ENCODE results near the gene PPP1R36.
A peak's percentile ranks its signal among the peaks of the same experiment; 100 is the strongest.

PPP1R36 gene

GRCh38 chr14:64522591-64523355, 27.0 kb upstream of the PPP1R36 start:
- no peak for DNase-seq (ENCODE audit: low read depth)
- no peaks in the 10 kb centered on the region for H3K27me3 ChIP-seq (replicated peaks; ENCODE audit: control insufficient read depth, insufficient read depth, low read length)
- H3K4me1 ChIP-seq (ENCODE audit: control insufficient read depth, insufficient read depth, low read length), result peaks cover 2% of the 10 kb centered on the region
- H3K9me3 ChIP-seq (ENCODE audit: control insufficient read depth, low read length), result no peaks in the 10 kb centered on the region
- H3K36me3 ChIP-seq (ENCODE audit: control insufficient read depth, insufficient read depth, low read length, severe bottlenecking), result peaks cover 53% of the 10 kb centered on the region
- H3K9ac ChIP-seq (ENCODE audit: low read length), result no peak overlapping the region
- H3K4me3 ChIP-seq (ENCODE audit: low read length), result no peak overlapping the region

GRCh38 chr14:64525354-64525753, 24.4 kb upstream of the PPP1R36 start:
- Histone ChIP-seq H3K4me1 (ENCODE audit: control insufficient read depth, insufficient read depth, low read length) (peaks cover 2% of the 10 kb centered on the region), H3K27me3 (replicated peaks; ENCODE audit: control insufficient read depth, insufficient read depth, low read length) (no peaks in the 10 kb centered on the region), H3K9ac (ENCODE audit: low read length) (no peak overlapping the region), H3K9me3 (ENCODE audit: control insufficient read depth, low read length) (no peaks in the 10 kb centered on the region), H3K36me3 (ENCODE audit: control insufficient read depth, insufficient read depth, low read length, severe bottlenecking) (peaks cover 66% of the 10 kb centered on the region), H3K4me3 (ENCODE audit: low read length) (no peak overlapping the region)
- no peak for DNase-seq (ENCODE audit: low read depth)

- no peak for DNase-seq (ENCODE audit: low read depth)
- H3K4me3 ChIP-seq (ENCODE audit: low read length), result no peak overlapping the region
- peaks cover 16% of the 10 kb centered on the region for H3K36me3 ChIP-seq (ENCODE audit: control insufficient read depth, insufficient read depth, low read length, severe bottlenecking)
- H3K9ac ChIP-seq (ENCODE audit: low read length), result no peak overlapping the region
- no peaks in the 10 kb centered on the region for H3K9me3 ChIP-seq (ENCODE audit: control insufficient read depth, low read length)
- no peaks in the 10 kb centered on the region for H3K27me3 ChIP-seq (replicated peaks; ENCODE audit: control insufficient read depth, insufficient read depth, low read length)
- H3K4me1 ChIP-seq (ENCODE audit: control insufficient read depth, insufficient read depth, low read length), result peaks cover 5% of the 10 kb centered on the region
Observed at GRCh38 chr14:64531567-64531966, 18.2 kb upstream of the PPP1R36 start.

DNA sequence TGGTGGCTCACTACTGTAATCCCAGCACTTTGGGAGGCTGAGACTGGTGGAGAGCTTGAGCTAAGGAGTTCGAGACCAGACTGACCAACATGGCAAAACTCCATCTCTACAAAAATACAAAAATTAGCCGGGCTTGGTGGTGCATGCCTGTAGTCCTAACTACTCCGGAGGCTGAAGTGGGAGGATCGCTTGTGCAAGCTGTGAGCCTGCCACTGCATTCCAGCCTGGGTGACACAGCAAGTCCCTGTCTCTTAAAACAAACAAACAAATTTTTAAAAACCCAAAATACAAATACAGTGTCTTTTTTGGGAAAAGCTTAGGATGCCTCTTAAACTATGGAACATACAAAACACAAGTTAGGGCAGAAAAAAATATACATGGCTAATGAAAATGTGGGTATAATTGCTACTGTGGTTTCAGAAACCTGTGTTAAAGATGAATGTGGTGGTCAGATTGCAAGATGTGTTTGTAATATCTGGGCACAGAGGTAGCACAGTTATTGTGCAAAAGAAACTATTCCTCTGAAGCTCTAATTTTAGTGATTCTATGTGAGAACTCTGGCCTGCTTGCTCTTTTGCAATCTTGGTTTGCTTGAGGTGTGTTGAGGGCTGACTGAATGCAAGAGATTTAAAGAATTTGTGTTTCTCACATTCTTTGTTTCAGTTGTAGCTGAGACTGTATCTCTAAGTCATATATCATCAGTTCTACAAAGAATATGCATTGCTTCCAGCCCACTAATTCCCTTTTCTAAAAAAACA, 13.1 kb upstream of the PPP1R36 start:
- DNase-seq (ENCODE audit: low read depth), result peak; percentile 66
- no peaks in the 10 kb centered on the region for H3K27me3 ChIP-seq (replicated peaks; ENCODE audit: control insufficient read depth, insufficient read depth, low read length)
- peaks cover 29% of the 10 kb centered on the region for H3K4me1 ChIP-seq (ENCODE audit: control insufficient read depth, insufficient read depth, low read length)
- H3K36me3 ChIP-seq (ENCODE audit: control insufficient read depth, insufficient read depth, low read length, severe bottlenecking), result no peaks in the 10 kb centered on the region
- H3K9me3 ChIP-seq (ENCODE audit: control insufficient read depth, low read length), result peaks cover 8% of the 10 kb centered on the region
- peak overlapping the region; percentile 63 for H3K9ac ChIP-seq (ENCODE audit: low read length)
- H3K4me3 ChIP-seq (ENCODE audit: low read length), result peak overlapping the region; percentile 45

DNA sequence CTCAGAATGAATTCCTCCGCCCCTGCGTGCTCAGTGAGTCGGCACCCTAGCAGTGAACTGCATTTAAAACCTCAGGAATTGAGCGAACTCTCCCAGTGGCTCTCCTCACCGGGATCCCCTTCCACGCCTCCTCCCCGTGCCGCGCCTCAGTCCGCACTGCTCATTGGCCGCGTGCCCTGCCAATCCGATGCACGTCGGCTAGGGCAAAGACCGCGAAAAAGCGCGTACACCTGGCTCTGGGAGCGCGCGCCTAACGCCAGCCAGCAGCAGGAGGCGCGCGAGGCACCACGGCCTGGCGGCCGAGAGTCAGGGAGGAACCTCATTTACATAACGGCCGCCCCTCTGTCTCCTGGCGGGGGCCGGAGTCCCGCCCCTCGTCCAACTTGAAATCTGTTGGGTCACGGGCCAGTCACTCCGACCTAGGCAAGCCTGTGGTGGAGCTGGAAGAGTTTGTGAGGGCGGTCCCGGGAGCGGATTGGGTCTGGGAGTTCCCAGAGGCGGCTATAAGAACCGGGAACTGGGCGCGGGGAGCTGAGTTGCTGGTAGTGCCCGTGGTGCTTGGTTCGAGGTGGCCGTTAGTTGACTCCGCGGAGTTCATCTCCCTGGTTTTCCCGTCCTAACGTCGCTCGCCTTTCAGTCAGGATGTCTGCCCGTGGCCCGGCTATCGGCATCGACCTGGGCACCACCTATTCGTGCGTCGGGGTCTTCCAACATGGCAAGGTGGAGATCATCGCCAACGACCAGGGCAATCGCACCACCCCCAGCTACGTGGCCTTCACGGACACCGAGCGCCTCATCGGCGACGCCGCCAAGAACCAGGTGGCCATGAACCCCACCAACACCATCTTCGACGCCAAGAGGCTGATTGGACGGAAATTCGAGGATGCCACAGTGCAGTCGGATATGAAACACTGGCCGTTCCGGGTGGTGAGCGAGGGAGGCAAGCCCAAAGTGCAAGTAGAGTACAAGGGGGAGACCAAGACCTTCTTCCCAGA, 9.3 kb upstream of the PPP1R36 start, which contains the start of gene HSPA2:
HSPA2 (plus strand) TSS at position 534 of the 995 bp plus-strand sequence; CDS start at position 643, 109 bp downstream.
- H3K36me3 ChIP-seq (ENCODE audit: control insufficient read depth, insufficient read depth, low read length, severe bottlenecking), result no peaks in the 10 kb centered on the region
- DNase-seq (ENCODE audit: low read depth), result peak; percentile 99
- H3K9me3 ChIP-seq (ENCODE audit: control insufficient read depth, low read length), result peaks cover 10% of the 10 kb centered on the region
- H3K27me3 ChIP-seq (replicated peaks; ENCODE audit: control insufficient read depth, insufficient read depth, low read length), result no peaks in the 10 kb centered on the region
- peaks cover 35% of the 10 kb centered on the region for H3K4me1 ChIP-seq (ENCODE audit: control insufficient read depth, insufficient read depth, low read length)
- H3K4me3 ChIP-seq (ENCODE audit: low read length), result peak within 1 kb of the TSS; percentile 83
- H3K9ac ChIP-seq (ENCODE audit: low read length), result peak within 1 kb of the TSS; percentile 68

DNA sequence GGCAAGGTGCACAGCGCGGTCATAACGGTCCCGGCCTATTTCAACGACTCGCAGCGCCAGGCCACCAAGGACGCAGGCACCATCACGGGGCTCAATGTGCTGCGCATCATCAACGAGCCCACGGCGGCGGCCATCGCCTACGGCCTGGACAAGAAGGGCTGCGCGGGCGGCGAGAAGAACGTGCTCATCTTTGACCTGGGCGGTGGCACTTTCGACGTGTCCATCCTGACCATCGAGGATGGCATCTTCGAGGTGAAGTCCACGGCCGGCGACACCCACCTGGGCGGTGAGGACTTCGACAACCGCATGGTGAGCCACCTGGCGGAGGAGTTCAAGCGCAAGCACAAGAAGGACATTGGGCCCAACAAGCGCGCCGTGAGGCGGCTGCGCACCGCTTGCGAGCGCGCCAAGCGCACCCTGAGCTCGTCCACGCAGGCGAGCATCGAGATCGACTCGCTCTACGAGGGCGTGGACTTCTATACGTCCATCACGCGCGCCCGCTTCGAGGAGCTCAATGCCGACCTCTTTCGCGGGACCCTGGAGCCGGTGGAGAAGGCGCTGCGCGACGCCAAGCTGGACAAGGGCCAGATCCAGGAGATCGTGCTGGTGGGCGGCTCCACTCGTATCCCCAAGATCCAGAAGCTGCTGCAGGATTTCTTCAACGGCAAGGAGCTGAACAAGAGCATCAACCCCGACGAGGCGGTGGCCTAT, 8.3 kb upstream of the PPP1R36 start:
- no peaks in the 10 kb centered on the region for H3K27me3 ChIP-seq (replicated peaks; ENCODE audit: control insufficient read depth, insufficient read depth, low read length)
- peaks cover 10% of the 10 kb centered on the region for H3K9me3 ChIP-seq (ENCODE audit: control insufficient read depth, low read length)
- H3K4me1 ChIP-seq (ENCODE audit: control insufficient read depth, insufficient read depth, low read length), result peaks cover 31% of the 10 kb centered on the region
- no peak overlapping the region for H3K9ac ChIP-seq (ENCODE audit: low read length)
- peak overlapping the region; percentile 77 for H3K4me3 ChIP-seq (ENCODE audit: low read length)
- no peak for DNase-seq (ENCODE audit: low read depth)
- H3K36me3 ChIP-seq (ENCODE audit: control insufficient read depth, insufficient read depth, low read length, severe bottlenecking), result no peaks in the 10 kb centered on the region

- H3K27me3 ChIP-seq (replicated peaks; ENCODE audit: control insufficient read depth, insufficient read depth, low read length), result no peaks in the 10 kb centered on the region
- no peak for DNase-seq (ENCODE audit: low read depth)
- H3K9me3 ChIP-seq (ENCODE audit: control insufficient read depth, low read length), result peaks cover 10% of the 10 kb centered on the region
- no peak overlapping the region for H3K9ac ChIP-seq (ENCODE audit: low read length)
- peaks cover 23% of the 10 kb centered on the region for H3K4me1 ChIP-seq (ENCODE audit: control insufficient read depth, insufficient read depth, low read length)
- peak overlapping the region; percentile 77 for H3K4me3 ChIP-seq (ENCODE audit: low read length)
- no peaks in the 10 kb centered on the region for H3K36me3 ChIP-seq (ENCODE audit: control insufficient read depth, insufficient read depth, low read length, severe bottlenecking)
Observed at GRCh38 chr14:64541972-64542835, 7.6 kb upstream of the PPP1R36 start.

GRCh38 chr14:64542836-64543201, 6.9 kb upstream of the PPP1R36 start:
- Histone ChIP-seq H3K4me1 (ENCODE audit: control insufficient read depth, insufficient read depth, low read length) (peaks cover 20% of the 10 kb centered on the region), H3K27me3 (replicated peaks; ENCODE audit: control insufficient read depth, insufficient read depth, low read length) (no peaks in the 10 kb centered on the region), H3K9ac (ENCODE audit: low read length) (no peak overlapping the region), H3K9me3 (ENCODE audit: control insufficient read depth, low read length) (peaks cover 10% of the 10 kb centered on the region), H3K4me3 (ENCODE audit: low read length) (peak overlapping the region; percentile 77), H3K36me3 (ENCODE audit: control insufficient read depth, insufficient read depth, low read length, severe bottlenecking) (no peaks in the 10 kb centered on the region)
- no peak for DNase-seq (ENCODE audit: low read depth)

DNA sequence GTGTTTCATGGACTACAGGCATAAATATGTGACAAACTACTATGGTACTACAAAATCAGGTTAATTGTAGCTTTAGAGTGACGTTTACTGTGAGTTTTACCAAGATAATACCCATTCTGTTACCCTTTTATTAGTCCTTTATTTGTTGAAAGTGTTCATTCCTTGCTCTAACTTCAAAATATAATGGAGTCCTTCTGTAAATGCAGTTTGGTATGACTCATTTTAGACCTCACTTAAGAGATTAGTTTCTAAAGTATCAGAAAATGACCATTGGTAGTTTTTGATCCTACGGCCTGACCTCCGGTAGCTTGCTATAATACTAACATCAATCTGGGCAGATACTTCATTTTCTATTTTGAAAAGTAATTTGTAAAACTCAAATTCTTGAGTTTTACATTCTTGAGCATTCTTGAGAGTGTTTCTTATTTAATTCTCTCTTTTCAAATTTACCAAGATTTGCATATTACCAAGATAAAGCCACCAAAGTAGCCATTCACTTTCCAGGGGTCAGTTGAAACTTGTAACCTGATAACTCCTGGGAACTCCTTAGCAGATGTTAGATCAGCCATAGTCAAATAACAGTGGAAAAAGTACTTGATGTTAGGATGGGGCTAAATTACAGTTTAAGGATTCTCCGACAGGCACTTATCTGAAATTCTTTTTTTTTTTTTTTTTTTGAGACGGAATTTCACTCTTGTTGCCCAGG, 5.0 kb upstream of the PPP1R36 start:
- Histone ChIP-seq H3K9ac (ENCODE audit: low read length) (no peak overlapping the region), H3K4me1 (ENCODE audit: control insufficient read depth, insufficient read depth, low read length) (peaks cover 26% of the 10 kb centered on the region), H3K27me3 (replicated peaks; ENCODE audit: control insufficient read depth, insufficient read depth, low read length) (no peaks in the 10 kb centered on the region), H3K9me3 (ENCODE audit: control insufficient read depth, low read length) (peaks cover 10% of the 10 kb centered on the region), H3K36me3 (ENCODE audit: control insufficient read depth, insufficient read depth, low read length, severe bottlenecking) (no peaks in the 10 kb centered on the region), H3K4me3 (ENCODE audit: low read length) (no peak overlapping the region)
- no peak for DNase-seq (ENCODE audit: low read depth)
